Natural killer cell (primary cell): Measurements from ENCODE around the gene DNPH1. TPM values are rescaled to one million over a fixed set of nuclear protein-coding genes. Genes with fewer than 3 reads are reported as not detected.

Source experiments
- ATAC-seq, 3 donors: fragments of 150-1000 bp in 2 of 3; fragments of 200-7000 bp in 1 of 3; cut with Tn5 transposase; 1 replicate in 1 of 3; 2 replicates in 2 of 3; pipeline ENCODE4 v1.10.0; 2021; ENCODE audit warnings: mild to moderate bottlenecking in 2 of 3, moderate library complexity in 2 of 3
- DNase-seq, 2 donors: peaks; one replicate each; pipeline versions ENCODE4 v3.0.0 to v3.0.0-alpha.2; 2013 to 2021; ENCODE audit warnings: mixed read lengths in 1 of 2
- H3K27ac ChIP-seq: one replicate; pipeline ENCODE4 v1.5.1; 2013; ENCODE audit warnings: mild to moderate bottlenecking, low read length
- H3K27me3 ChIP-seq: one replicate; pipeline ENCODE4 v1.6.1; 2013; ENCODE audit warnings: low read length; ENCODE audit not compliant: control insufficient read depth, insufficient read depth
- H3K36me3 ChIP-seq: one replicate; pipeline ENCODE4 v1.6.1; 2013; ENCODE audit warnings: low read length; ENCODE audit not compliant: control insufficient read depth, insufficient read depth
- H3K4me1 ChIP-seq: one replicate; pipeline ENCODE4 v1.6.1; 2013; ENCODE audit warnings: low read length; ENCODE audit not compliant: control insufficient read depth, insufficient read depth
- H3K4me3 ChIP-seq: one replicate; pipeline ENCODE4 v1.5.1; 2013; ENCODE audit warnings: low read length
- H3K9me3 ChIP-seq: one replicate; pipeline ENCODE4 v1.6.1; 2013; ENCODE audit warnings: low read length; ENCODE audit not compliant: control insufficient read depth, insufficient read depth
- H3K27ac Mint-ChIP-seq, 2 donors: one replicate each; pipeline ENCODE4 v1.8.0; 2022; ENCODE audit warnings: mild to moderate bottlenecking in 2 of 2, mixed read lengths in 2 of 2, moderate library complexity in 1 of 2
- H3K27me3 Mint-ChIP-seq, 2 donors: one replicate each; pipeline ENCODE4 v1.8.0; 2022; ENCODE audit warnings: low read depth in 2 of 2, mixed read lengths in 2 of 2
- H3K36me3 Mint-ChIP-seq: one replicate; pipeline ENCODE4 v1.8.0; 2022; ENCODE audit warnings: mixed read lengths
- H3K4me1 Mint-ChIP-seq, 2 donors: one replicate each; pipeline ENCODE4 v1.8.0; 2022; ENCODE audit warnings: mixed read lengths in 2 of 2
- H3K4me3 Mint-ChIP-seq: one replicate; pipeline ENCODE4 v1.8.0; 2022; ENCODE audit warnings: mild to moderate bottlenecking, moderate library complexity, mixed read lengths
- H3K9me3 Mint-ChIP-seq, 2 donors: one replicate each; pipeline ENCODE4 v1.8.0; 2022; ENCODE audit warnings: mixed read lengths in 2 of 2
- WGBS: methylation state at CpG from one replicate; pipeline ENCODE4 v1.1.7; 2013; ENCODE audit warnings: missing lambda C conversion rate; ENCODE audit not compliant: insufficient coverage; 5-methylcytosine and 5-hydroxymethylcytosine counted together
- intact Hi-C: fragments of 100-400 bp; cut with micrococcal nuclease; formaldehyde crosslinking; loops from one replicate; pipeline ENCODE4 v1.14.2; 2022
- total RNA-seq, 4 donors: library from RNA; stranded (reverse); fragments of 120-200 nt in 1 of 4; gene quantifications; one replicate each; pipeline versions ENCODE4 v1.2.3 to v1.2.4, GENCODE V29; 2013 to 2022
- TF ChIP-seq, protein P1 (sequence below): fragments of 200-600 bp; IDR thresholded peaks from one replicate; pipeline ENCODE4 v1.8.0; 2022; ENCODE audit warnings: antibody characterized with exemption

Gene DNPH1
- total RNA-seq, 3 donors from 2014 or later (not counting 1 experiment from before 2014, with no cell fraction given) = 6.1 to 10.2 (median 8.0) TPM

DNA sequence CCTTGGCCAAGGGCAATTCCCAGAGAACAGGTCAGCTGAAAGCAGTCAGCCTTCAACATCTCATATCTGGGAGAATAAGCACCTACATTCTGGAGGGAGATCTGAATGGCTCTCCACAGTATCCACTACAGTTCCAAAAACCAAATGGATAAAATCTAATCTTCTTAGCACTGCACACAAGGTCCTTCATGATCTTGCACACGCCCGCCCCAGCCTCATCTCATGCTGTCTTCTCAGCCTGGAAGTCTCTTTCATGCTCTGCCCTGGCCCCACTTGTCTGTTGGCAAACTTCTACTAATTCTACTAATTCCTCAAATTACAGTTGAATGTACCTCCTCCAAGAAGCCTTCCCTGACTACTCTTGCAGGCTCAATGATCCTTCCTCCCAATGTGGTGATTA is 12.2 kb upstream of the DNPH1 start:
- intact Hi-C loops = no loop called here
- Histone ChIP-seq H3K4me3 (no peak overlapping the region), H3K27ac (no peak overlapping the region), H3K4me1 (peaks cover 4% of the 10 kb centered on the region), H3K36me3 (no peaks in the 10 kb centered on the region), H3K27me3 (peaks cover 13% of the 10 kb centered on the region), H3K9me3 (no peaks in the 10 kb centered on the region)
- ATAC-seq (no peak), DNase-seq (no peak)
- peaks cover 0 to 2% of the 10 kb centered on the region in 2 donors for H3K9me3 Mint-ChIP-seq
- H3K4me1 Mint-ChIP-seq = no peaks in the 10 kb centered on the region
- TF ChIP-seq, protein P1, sequence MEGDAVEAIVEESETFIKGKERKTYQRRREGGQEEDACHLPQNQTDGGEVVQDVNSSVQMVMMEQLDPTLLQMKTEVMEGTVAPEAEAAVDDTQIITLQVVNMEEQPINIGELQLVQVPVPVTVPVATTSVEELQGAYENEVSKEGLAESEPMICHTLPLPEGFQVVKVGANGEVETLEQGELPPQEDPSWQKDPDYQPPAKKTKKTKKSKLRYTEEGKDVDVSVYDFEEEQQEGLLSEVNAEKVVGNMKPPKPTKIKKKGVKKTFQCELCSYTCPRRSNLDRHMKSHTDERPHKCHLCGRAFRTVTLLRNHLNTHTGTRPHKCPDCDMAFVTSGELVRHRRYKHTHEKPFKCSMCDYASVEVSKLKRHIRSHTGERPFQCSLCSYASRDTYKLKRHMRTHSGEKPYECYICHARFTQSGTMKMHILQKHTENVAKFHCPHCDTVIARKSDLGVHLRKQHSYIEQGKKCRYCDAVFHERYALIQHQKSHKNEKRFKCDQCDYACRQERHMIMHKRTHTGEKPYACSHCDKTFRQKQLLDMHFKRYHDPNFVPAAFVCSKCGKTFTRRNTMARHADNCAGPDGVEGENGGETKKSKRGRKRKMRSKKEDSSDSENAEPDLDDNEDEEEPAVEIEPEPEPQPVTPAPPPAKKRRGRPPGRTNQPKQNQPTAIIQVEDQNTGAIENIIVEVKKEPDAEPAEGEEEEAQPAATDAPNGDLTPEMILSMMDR = no peak
- peaks cover 28 to 29% of the 10 kb centered on the region in 2 donors for H3K27me3 Mint-ChIP-seq
- WGBS = 53% methylated on average over 2 of the region's 2 CpGs
- peaks cover 8% of the 10 kb centered on the region for H3K36me3 Mint-ChIP-seq
- H3K4me3 Mint-ChIP-seq = no peak overlapping the region
- no peak overlapping the region for H3K27ac Mint-ChIP-seq

DNA sequence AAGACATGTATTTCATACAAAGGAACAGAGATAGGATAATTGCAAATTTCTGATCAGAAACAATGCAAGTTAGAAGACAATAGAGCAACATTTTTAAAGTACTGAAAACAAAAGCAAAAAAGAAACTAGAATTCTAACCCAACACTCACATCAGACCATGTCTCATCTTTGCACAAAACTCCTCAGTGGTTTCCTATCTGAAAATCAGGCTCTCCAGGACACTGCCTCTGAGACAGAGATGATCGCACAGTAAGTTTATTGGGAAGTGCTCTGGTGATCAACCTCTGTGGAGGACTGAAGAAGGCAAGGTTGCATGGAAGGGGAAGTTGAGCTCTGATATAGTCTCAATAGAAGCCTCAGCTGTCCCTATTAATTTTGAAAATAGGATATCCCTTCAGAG is 11.7 kb upstream of the DNPH1 start:
- Histone ChIP-seq H3K27me3 (peaks cover 13% of the 10 kb centered on the region), H3K4me1 (no peaks in the 10 kb centered on the region), H3K9me3 (no peaks in the 10 kb centered on the region), H3K27ac (no peak overlapping the region), H3K4me3 (no peak overlapping the region), H3K36me3 (no peaks in the 10 kb centered on the region)
- Mint-ChIP-seq H3K9me3 (peaks cover 0 to 2% of the 10 kb centered on the region in 2 donors), H3K27ac (no peak overlapping the region), H3K27me3 (peaks cover 31 to 34% of the 10 kb centered on the region in 2 donors), H3K36me3 (peaks cover 8% of the 10 kb centered on the region), H3K4me3 (no peak overlapping the region), H3K4me1 (no peaks in the 10 kb centered on the region)
- intact Hi-C loops = no loop called here
- TF ChIP-seq, protein P1 = no peak
- DNase-seq (no peak), ATAC-seq (no peak)
- 71% methylated on average over 1 of the region's 1 CpG for WGBS

DNA sequence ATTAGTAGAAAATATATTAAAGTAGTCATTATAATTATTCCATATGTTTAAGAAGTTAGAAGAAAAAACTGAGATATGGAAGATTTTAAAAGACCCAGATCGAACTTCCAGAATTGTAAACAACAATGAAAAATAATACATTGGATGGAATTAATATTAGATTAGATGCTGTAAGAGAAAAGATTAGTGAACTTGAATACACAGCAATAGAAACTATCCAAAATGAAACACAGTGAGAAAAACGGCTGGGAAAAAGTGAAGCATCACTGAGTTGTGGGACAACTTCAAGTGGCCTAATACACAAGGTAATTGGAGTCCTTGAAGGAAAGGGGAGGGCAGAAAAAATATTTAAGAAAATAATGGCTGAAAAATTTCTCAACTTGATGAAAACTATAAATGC is 9.8 kb upstream of the DNPH1 start:
- H3K27ac Mint-ChIP-seq = no peak overlapping the region
- ATAC-seq (no peak), DNase-seq (no peak)
- H3K4me1 Mint-ChIP-seq = no peaks in the 10 kb centered on the region
- Histone ChIP-seq H3K27me3 (peaks cover 9% of the 10 kb centered on the region), H3K36me3 (no peaks in the 10 kb centered on the region), H3K4me3 (no peak overlapping the region), H3K4me1 (no peaks in the 10 kb centered on the region), H3K27ac (no peak overlapping the region), H3K9me3 (no peaks in the 10 kb centered on the region)
- H3K27me3 Mint-ChIP-seq = peaks cover 34% of the 10 kb centered on the region in 2 donors
- 100% methylated on average over 1 of the region's 2 CpGs for WGBS
- peaks cover 0 to 2% of the 10 kb centered on the region in 2 donors for H3K9me3 Mint-ChIP-seq
- TF ChIP-seq, protein P1 = no peak
- intact Hi-C loops = loop anchor here (10.0 kb wide), 1 partner anchor 266 kb away; no protein-coding TSS in a partner anchor
- peaks cover 8% of the 10 kb centered on the region for H3K36me3 Mint-ChIP-seq
- no peak overlapping the region for H3K4me3 Mint-ChIP-seq

DNA sequence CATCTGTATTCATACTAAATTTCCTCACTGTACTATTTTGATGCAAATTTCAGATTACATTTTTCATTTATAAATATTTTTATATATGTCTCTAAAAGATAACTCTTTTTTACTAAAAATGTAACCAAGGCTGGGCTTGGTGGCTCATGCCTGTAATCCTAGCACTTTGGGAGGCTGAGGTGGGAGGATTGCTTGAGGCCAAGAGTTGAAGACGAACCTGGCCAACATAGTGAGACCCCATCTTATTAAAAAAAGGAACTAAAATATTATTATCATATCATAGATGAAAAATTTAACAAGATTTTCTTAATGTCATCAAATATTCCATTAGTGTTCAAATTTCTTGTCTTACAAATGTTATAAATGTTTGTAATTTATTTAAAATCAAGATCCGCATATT is 6.6 kb upstream of the DNPH1 start:
- no peak for ATAC-seq
- WGBS = no CpG with 5 or more reads among the region's 2 CpGs
- Mint-ChIP-seq H3K27ac (no peak overlapping the region), H3K4me3 (no peak overlapping the region), H3K27me3 (peaks cover 37 to 39% of the 10 kb centered on the region in 2 donors), H3K4me1 (no peaks in the 10 kb centered on the region), H3K9me3 (peaks cover 0 to 2% of the 10 kb centered on the region in 2 donors), H3K36me3 (peaks cover 8% of the 10 kb centered on the region)
- no peaks in the 10 kb centered on the region for H3K36me3 ChIP-seq
- no peak overlapping the region for H3K27ac ChIP-seq
- no peak for DNase-seq
- no peak overlapping the region for H3K4me3 ChIP-seq
- no peaks in the 10 kb centered on the region for H3K4me1 ChIP-seq
- intact Hi-C loops = loop anchor here (10.0 kb wide), 1 partner anchor 269 kb away; no protein-coding TSS in a partner anchor
- no peaks in the 10 kb centered on the region for H3K9me3 ChIP-seq
- peaks cover 3% of the 10 kb centered on the region for H3K27me3 ChIP-seq
- TF ChIP-seq, protein P1 = no peak
